HG02852 (cell line): ENCODE results near the gene NPR2.

Experiments
- ATAC-seq: cut with Tn5 transposase; IDR thresholded peaks from one replicate; pipeline ENCODE4 v1.9.1; 2021; ENCODE audit warnings: mild to moderate bottlenecking, moderate library complexity; ENCODE audit not compliant: unreplicated experiment

NPR2 gene

GRCh38 chr9:35829084-35829763 is 37.8 kb downstream of the NPR2 start, which contains the start of gene TMEM8B:
TMEM8B (plus strand) TSS chr9:35829228; CDS start chr9:35829448, 220 bp downstream.
- peak; percentile 83 for ATAC-seq

GRCh38 chr9:35829764-35830096 is 38.3 kb downstream of the NPR2 start:
- ATAC-seq = no peak

- no peak for ATAC-seq
Measured at GRCh38 chr9:35831040-35831439, 39.6 kb downstream of the NPR2 start.

GRCh38 chr9:35832814-35833213 is 41.4 kb downstream of the NPR2 start:
- ATAC-seq = no peak

- ATAC-seq = no peak
Measured at GRCh38 chr9:35834260-35835215, 43.1 kb downstream of the NPR2 start.

- ATAC-seq = no peak
Measured at GRCh38 chr9:35835216-35835632, 43.8 kb downstream of the NPR2 start.

- no peak for ATAC-seq
Measured at GRCh38 chr9:35835766-35836165, 44.4 kb downstream of the NPR2 start.

GRCh38 chr9:35836595-35836994 is 45.2 kb downstream of the NPR2 start:
- no peak for ATAC-seq

- no peak for ATAC-seq
Measured at GRCh38 chr9:35839926-35840325, 48.5 kb downstream of the NPR2 start.

GRCh38 chr9:35840881-35841644 is 49.7 kb downstream of the NPR2 start:
- no peak for ATAC-seq

GRCh38 chr9:35841645-35841900 is 50.2 kb downstream of the NPR2 start:
- ATAC-seq = no peak

- no peak for ATAC-seq
Measured at GRCh38 chr9:35842020-35842745, 50.8 kb downstream of the NPR2 start.

GRCh38 chr9:35842795-35843194 is 51.4 kb downstream of the NPR2 start:
- peak; percentile 67 for ATAC-seq

- no peak for ATAC-seq
Measured at GRCh38 chr9:35844628-35845270, 53.4 kb downstream of the NPR2 start.

GRCh38 chr9:35845824-35846771 is 54.7 kb downstream of the NPR2 start:
- ATAC-seq = no peak

- peak; percentile 89 for ATAC-seq
Measured at GRCh38 chr9:35847792-35848572, 56.6 kb downstream of the NPR2 start.

- no peak for ATAC-seq
Measured at GRCh38 chr9:35852267-35852815, 61.0 kb downstream of the NPR2 start.
